Activated T-cell treated with anti-CD3 and anti-CD28 coated beads, Interleukin-2, amount 50 U/mL, for 1 hour (primary cell): ENCODE measurements around the gene XCR1.
"Not testable (repeated sequence)": the region's sequence is repeated elsewhere in the genome, so short reads cannot be mapped to it uniquely, and the experiment has no call there.

Source experiments
- DNase-seq: peaks from one replicate; pipeline ENCODE4 v3.0.0-alpha.2; 2020

XCR1 gene

GRCh38 chr3:46038071-46038470 lies 10.8 kb upstream of the XCR1 start:
- not testable (repeated sequence) for DNase-seq

- DNase-seq, result no peak
Measured at GRCh38 chr3:46036191-46036590, 8.9 kb upstream of the XCR1 start.

- no peak for DNase-seq
Measured at GRCh38 chr3:46031747-46032146, 4.5 kb upstream of the XCR1 start.

- no peak for DNase-seq
Measured at GRCh38 chr3:46031269-46031668, 4.0 kb upstream of the XCR1 start.

- DNase-seq, result no peak
Measured at GRCh38 chr3:46030626-46031025, 3.3 kb upstream of the XCR1 start.

GRCh38 chr3:46029953-46030543 lies 2.8 kb upstream of the XCR1 start:
- no peak for DNase-seq

GRCh38 chr3:46027736-46028397 lies 584 bp upstream of the XCR1 start:
- DNase-seq, result no peak

GRCh38 chr3:46025139-46025538 lies 2.1 kb downstream of the XCR1 start:
- DNase-seq, result no peak

GRCh38 chr3:46024131-46024530 lies 3.2 kb downstream of the XCR1 start:
- DNase-seq, result no peak

GRCh38 chr3:46022909-46023785 lies 4.1 kb downstream of the XCR1 start:
- no peak for DNase-seq

GRCh38 chr3:46021516-46021915 lies 5.8 kb downstream of the XCR1 start:
- DNase-seq, result no peak

- no peak for DNase-seq
Measured at GRCh38 chr3:46020766-46021510, 6.3 kb downstream of the XCR1 start.

- DNase-seq, result no peak
Measured at GRCh38 chr3:46019707-46020106, 7.6 kb downstream of the XCR1 start.

GRCh38 chr3:46017720-46018119 lies 9.6 kb downstream of the XCR1 start:
- DNase-seq, result no peak

GRCh38 chr3:46013316-46014094 lies 13.8 kb downstream of the XCR1 start:
- no peak for DNase-seq

- no peak for DNase-seq
Measured at GRCh38 chr3:46012246-46012645, 15.0 kb downstream of the XCR1 start.

GRCh38 chr3:46010519-46011113 lies 16.7 kb downstream of the XCR1 start:
- DNase-seq, result no peak

GRCh38 chr3:46008058-46008457 lies 19.2 kb downstream of the XCR1 start:
- no peak for DNase-seq

GRCh38 chr3:46007280-46007679 lies 20.0 kb downstream of the XCR1 start:
- no peak for DNase-seq

- no peak for DNase-seq
Measured at GRCh38 chr3:46006238-46007032, 20.8 kb downstream of the XCR1 start.

GRCh38 chr3:46003706-46004105 lies 23.6 kb downstream of the XCR1 start:
- DNase-seq, result not testable (repeated sequence)
